Aorta (tissue), 5 donors: ENCODE measurements around the gene ATP5IF1. TPM values are rescaled to one million over a fixed set of nuclear protein-coding genes. Genes with fewer than 3 reads are reported as not detected.

Experiments used
- ATAC-seq: fragments of 200-7000 bp; cut with Tn5 transposase; one replicate; pipeline ENCODE4 v1.9.1; 2022; ENCODE audit warnings: moderate library complexity; ENCODE audit not compliant: low FRiP score
- DNase-seq, 2 donors: peaks; one replicate each; pipeline ENCODE4 v3.0.0-alpha.2; 2020
- H3K27ac ChIP-seq, 2 donors: one replicate each; pipeline ENCODE4 v1.5.1; 2013; ENCODE audit warnings: low read length in 2 of 2, mild to moderate bottlenecking in 2 of 2, moderate library complexity in 2 of 2, control low read depth in 1 of 2, inconsistent platforms in 1 of 2, low read depth in 1 of 2
- H3K27me3 ChIP-seq, 2 donors: one replicate each; pipeline ENCODE4 v1.6.1; 2013; ENCODE audit warnings: control low read depth in 1 of 2, low read length in 1 of 2, mild to moderate bottlenecking in 1 of 2, moderate library complexity in 1 of 2; ENCODE audit not compliant: insufficient read depth in 2 of 2, control insufficient read depth in 1 of 2
- H3K36me3 ChIP-seq, 2 donors: one replicate each; pipeline ENCODE4 v1.6.1; 2013; ENCODE audit warnings: control low read depth in 1 of 2, low read length in 1 of 2, mild to moderate bottlenecking in 1 of 2; ENCODE audit not compliant: insufficient read depth in 2 of 2, control insufficient read depth in 1 of 2
- H3K4me1 ChIP-seq, 2 donors: one replicate each; pipeline ENCODE4 v1.6.1; 2013; ENCODE audit warnings: low read length in 2 of 2, control low read depth in 1 of 2, mild to moderate bottlenecking in 1 of 2, moderate library complexity in 1 of 2; ENCODE audit not compliant: insufficient read depth in 2 of 2, control insufficient read depth in 1 of 2
- H3K4me3 ChIP-seq, 2 donors: one replicate each; pipeline ENCODE4 v1.5.1; 2013; ENCODE audit warnings: low read length in 2 of 2, control low read depth in 1 of 2, mild to moderate bottlenecking in 1 of 2
- H3K9me3 ChIP-seq: one replicate; pipeline ENCODE4 v1.6.1; 2013; ENCODE audit warnings: mild to moderate bottlenecking, low read length; ENCODE audit not compliant: control insufficient read depth
- WGBS, 2 donors: extraction: QIAGEN DNeasy Blood & Tissue Kit; methylation state at CpG; one replicate each; pipeline ENCODE4 v1.1.7; 2013; 5-methylcytosine and 5-hydroxymethylcytosine counted together
- intact Hi-C, 2 donors: fragments of 100-400 bp; cut with DNase I; formaldehyde crosslinking; loops; one replicate each; pipeline versions ENCODE4 v1.14.2 to v1.15.0; 2022
- polyA plus RNA-seq, 2 donors: library from polyadenylated mRNA; stranded (reverse); fragments of 200-250 nt; gene quantifications; one replicate each; pipeline ENCODE4 v1.2.3, GENCODE V29; 2013
- total RNA-seq, 2 donors: library from RNA; stranded (reverse); fragmentation: NEBNext Ultra II Directional; extraction: Animal tissue kit (Norgen Biotek cat#: 25700); gene quantifications; one replicate each; pipeline ENCODE4 v1.2.1, GENCODE V29; 2021
- donor health status: healthy with polysubstance abuse.
- donor health status: Bipolar disorder and iron deficiency.
- donor health status: DM: no; HTN: no; CAD: no.
- donor health status: DM: no; HTN: no; CAD: no.
- donor health status: DM: yes; HTN: yes; CAD: no.

Gene ATP5IF1
- total and polyA plus RNA-seq, 4 donors, result 56.3 to 391 (median 153) TPM

DNA sequence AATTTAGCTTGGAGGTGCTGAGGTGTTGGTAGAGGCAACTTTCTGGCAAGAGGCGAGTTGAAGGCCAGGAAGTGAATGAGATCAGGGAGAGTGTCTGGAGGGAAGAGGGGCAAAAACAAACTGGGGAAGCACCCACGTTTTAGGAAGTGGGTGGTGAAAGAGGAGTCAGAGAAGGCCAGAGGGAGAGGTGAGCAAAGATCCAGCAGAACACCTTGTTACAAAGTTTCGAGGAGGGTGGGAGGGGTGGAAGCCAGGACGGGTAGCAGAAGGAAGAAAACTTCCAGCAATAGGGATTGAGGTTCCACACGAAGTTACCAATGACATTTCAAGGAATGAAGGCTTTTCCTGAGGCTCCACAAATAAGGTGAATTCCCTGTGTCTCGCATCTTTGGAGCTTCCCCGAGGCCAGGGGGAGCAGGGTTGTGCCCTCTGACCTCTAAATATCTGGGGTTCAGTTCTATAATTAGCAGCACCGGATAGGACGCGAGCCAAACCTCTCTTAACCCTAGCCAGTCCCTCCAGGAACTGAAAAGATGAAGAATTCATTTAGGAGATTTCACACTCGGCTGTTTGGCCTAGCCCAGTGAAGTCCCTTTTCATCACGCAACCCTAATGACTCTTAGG lies 22.8 kb downstream of the ATP5IF1 start:
- H3K4me1 ChIP-seq, result no peaks in the 10 kb centered on the region
- WGBS, 2 donors, result 2 to 4% methylated on average over 12 of the region's 12 CpGs
- no peaks in the 10 kb centered on the region for H3K27me3 ChIP-seq
- H3K36me3 ChIP-seq, result no peaks in the 10 kb centered on the region
- no peaks in the 10 kb centered on the region for H3K9me3 ChIP-seq
- intact Hi-C loops, result no loop called here
- no peak overlapping the region for H3K27ac ChIP-seq
- ATAC-seq, result no peak
- no peak overlapping the region for H3K4me3 ChIP-seq
- no peak for DNase-seq

DNA sequence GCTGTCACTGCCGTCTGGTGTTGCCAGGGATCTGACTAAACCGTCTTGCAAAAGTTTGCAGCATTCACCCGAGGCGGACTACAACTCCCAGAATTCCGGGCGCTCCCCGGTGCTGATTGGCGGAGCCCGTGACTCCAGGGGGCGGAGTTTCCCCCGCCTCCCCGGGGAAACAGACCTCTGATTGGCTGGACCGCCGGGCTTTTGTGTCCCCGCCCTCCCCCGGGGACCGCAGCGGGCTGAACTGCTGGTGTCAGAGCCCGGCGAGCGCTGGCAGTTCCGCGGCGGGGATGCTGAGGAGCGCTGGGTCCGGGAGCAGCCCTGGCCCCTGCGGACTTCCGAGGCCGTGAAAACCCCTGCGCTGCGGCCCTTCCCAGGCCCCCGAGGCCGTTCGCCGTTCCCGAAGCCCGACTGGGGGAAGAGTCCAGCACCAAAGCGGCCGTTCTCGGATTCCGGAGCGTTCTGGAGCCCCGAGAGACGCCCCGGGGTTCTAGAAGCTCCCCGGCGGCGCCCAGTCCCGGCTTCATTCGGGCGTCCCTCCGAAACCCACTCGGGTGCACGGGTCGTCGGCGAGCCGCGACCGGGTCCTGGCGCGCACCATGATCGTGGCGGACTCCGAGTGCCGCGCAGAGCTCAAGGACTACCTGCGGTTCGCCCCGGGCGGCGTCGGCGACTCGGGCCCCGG lies 23.5 kb downstream of the ATP5IF1 start, which contains the start of gene SESN2:
SESN2 (plus strand) TSS at position 267 of the 682 bp plus-strand sequence; CDS start at position 597, 330 bp downstream.
- Histone ChIP-seq H3K9me3 (no peaks in the 10 kb centered on the region), H3K27ac (peak within 1 kb of the TSS; percentile 50 to 65), H3K4me1 (no peaks in the 10 kb centered on the region), H3K27me3 (no peaks in the 10 kb centered on the region), H3K36me3 (no peaks in the 10 kb centered on the region), H3K4me3 (peak within 1 kb of the TSS; percentile 64 to 96)
- DNase-seq (peak; percentile 100), ATAC-seq (peak; percentile 98)
- WGBS, 2 donors, result 0 to 1% methylated on average over 76 of the region's 76 CpGs
- intact Hi-C loops, result no loop called here

DNA sequence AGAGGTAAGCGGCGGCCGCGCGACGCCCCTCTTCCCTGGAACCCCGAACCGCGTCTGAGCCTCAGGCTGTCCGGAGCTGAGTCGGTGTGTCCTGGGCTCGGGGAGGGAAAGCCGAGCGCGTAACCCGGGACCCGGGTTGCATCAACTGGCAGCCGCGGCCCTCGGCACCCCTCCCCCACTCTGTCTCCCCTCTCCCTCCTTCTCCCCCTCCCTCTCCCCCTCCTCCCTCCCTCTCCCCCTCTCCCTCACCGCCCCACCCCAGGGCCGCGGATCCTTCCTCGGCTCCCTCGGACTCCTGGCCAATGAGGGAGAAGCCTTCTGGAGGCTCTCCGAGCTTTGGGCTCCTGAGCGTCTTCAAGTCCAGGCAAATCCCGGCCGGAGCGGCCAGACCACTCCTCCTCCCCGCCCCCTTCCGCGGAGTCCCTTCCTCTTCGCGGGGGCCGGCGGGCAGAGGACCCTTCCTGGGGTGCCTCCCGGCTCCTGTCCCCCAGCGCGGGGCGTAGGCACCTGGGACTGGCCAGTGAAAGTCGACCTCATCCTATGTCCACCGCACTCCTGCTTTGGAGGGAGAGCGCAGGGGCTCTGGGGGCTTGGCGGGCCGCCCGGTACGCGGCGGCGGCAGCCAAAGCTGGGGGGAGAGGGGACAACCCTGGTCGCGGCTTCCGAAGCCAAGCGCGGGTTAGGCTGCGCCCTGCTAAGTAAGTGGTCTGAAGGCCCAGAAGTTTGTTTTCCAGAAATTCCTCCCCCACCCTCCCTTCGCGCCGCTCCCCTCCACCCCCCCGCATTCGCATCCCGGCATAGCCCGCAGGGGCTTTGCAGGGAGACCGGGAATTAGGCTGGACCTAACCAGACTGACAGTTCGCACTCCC lies 24.2 kb downstream of the ATP5IF1 start:
- H3K9me3 ChIP-seq, result no peaks in the 10 kb centered on the region
- peak; percentile 90 to 92 for DNase-seq
- ATAC-seq, result peak; percentile 82
- peak overlapping the region in 1 of 2 donors; percentile 65 for H3K27ac ChIP-seq
- intact Hi-C loops, result loop anchor here (5.0 kb wide), 1 partner anchor 67 kb away; the partner anchor contains the start of gene MED18 (in 2 of the 2)
- WGBS, 2 donors, result 1% methylated on average over 48 to 66 of the region's 66 CpGs
- H3K4me3 ChIP-seq, result peak overlapping the region; percentile 64 to 96
- H3K27me3 ChIP-seq, result no peaks in the 10 kb centered on the region
- no peaks in the 10 kb centered on the region for H3K36me3 ChIP-seq
- no peaks in the 10 kb centered on the region for H3K4me1 ChIP-seq

DNA sequence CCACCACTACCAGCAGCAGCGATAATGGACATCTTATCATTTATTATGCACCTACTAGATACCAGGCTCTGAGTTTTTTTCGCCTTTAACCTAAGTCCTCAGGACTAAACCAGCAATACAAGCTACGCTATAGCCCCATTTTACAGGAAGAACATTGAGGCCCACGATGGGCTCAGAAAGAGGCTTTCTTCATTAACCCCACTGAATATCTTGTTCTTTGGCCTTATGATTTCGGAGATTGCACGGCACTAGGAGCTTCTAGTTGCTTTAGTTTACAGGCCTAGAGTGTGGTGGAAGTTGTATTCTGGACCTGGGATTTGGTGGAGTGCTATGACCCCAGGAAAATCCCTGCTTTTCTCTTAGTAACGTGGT lies 24.9 kb downstream of the ATP5IF1 start:
- Histone ChIP-seq H3K27me3 (no peaks in the 10 kb centered on the region), H3K4me1 (no peaks in the 10 kb centered on the region), H3K27ac (no peak overlapping the region), H3K4me3 (peak overlapping the region; percentile 64 to 96), H3K36me3 (no peaks in the 10 kb centered on the region), H3K9me3 (no peaks in the 10 kb centered on the region)
- ATAC-seq (no peak), DNase-seq (no peak)
- intact Hi-C loops, result loop anchor here (5.0 kb wide), 1 partner anchor 67 kb away; the partner anchor contains the start of gene MED18 (in 2 of the 2)
- WGBS, 2 donors, result 35 to 39% methylated on average over 7 of the region's 7 CpGs

DNA sequence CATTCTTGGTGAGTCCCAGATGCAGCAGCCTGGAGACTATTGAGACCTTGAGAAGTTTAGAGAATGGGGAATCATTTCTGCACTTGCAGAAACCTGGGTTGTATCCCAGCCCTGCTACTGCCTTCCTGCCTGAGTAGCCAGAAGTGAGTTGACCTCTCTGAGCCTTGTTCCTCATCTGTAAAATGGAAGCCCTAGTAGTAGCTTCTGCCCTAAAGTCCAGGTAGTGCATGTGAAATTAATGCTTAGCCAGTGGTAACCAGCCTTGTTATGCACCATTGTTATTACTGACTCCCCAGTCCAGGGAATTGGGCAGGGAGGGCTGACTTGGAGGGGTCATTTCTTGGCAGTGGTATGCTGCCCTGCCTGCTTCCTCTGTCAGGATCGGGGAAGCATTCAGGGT lies 29.0 kb downstream of the ATP5IF1 start:
- H3K4me3 ChIP-seq, result no peak overlapping the region
- intact Hi-C loops, result loop anchor here (5.0 kb wide), 1 partner anchor 62 kb away; the partner anchor contains the start of gene MED18 (in 2 of the 2)
- no peaks in the 10 kb centered on the region for H3K9me3 ChIP-seq
- H3K27ac ChIP-seq, result no peak overlapping the region
- ATAC-seq (no peak), DNase-seq (no peak)
- peaks cover 0 to 3% of the 10 kb centered on the region in 2 donors for H3K36me3 ChIP-seq
- no peaks in the 10 kb centered on the region for H3K27me3 ChIP-seq
- WGBS, 2 donors, result 92 to 100% methylated on average over 1 of the region's 1 CpG
- H3K4me1 ChIP-seq, result no peaks in the 10 kb centered on the region

DNA sequence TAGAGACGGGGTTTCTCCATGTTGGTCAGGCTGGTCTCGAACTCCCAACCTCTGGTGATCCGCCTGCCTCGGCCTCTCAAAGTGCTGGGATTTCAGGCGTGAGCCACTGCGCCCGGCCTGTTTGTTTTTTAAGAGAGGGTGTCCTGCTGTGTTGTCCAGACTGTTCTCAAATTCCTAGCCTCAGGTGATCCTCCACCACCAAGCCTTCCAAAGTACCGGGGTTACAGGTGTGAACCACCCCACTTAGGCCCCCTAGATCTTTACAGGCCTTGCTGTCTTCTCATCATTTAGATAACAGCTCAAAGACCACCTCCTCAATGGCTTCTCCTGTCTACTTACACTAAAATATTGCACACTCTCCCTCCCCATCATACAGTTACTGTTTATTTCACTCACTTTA lies 29.7 kb downstream of the ATP5IF1 start:
- H3K4me1 ChIP-seq, result no peaks in the 10 kb centered on the region
- intact Hi-C loops, result no loop called here
- DNase-seq (no peak), ATAC-seq (no peak)
- H3K4me3 ChIP-seq, result no peak overlapping the region
- H3K36me3 ChIP-seq, result peaks cover 0 to 3% of the 10 kb centered on the region in 2 donors
- WGBS, 2 donors, result 88 to 92% methylated on average over 8 of the region's 8 CpGs
- H3K27ac ChIP-seq, result no peak overlapping the region
- H3K27me3 ChIP-seq, result no peaks in the 10 kb centered on the region
- no peaks in the 10 kb centered on the region for H3K9me3 ChIP-seq

DNA sequence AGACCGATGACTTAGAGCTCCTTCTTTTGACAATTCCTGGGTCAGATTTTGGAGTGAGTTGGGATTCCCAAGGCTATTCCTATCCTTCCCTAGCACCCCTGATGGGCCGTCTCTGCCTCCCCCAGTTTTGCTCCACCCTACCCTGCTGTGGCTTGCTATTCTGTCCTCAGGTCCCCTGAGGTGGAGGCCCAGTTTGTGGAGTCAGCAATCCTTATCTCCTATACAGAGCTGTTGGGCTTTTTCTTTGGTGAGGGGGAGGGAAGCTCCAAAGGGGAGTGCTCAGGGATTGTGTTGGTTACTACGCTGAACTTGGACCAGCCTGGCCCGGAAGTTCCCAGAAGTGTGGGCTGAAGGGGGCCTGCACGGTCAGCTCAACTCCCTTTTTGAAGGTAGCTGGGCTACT lies 31.0 kb downstream of the ATP5IF1 start:
- DNase-seq, result no peak
- Histone ChIP-seq H3K36me3 (peaks cover 0 to 3% of the 10 kb centered on the region in 2 donors), H3K4me1 (no peaks in the 10 kb centered on the region), H3K27ac (no peak overlapping the region), H3K27me3 (no peaks in the 10 kb centered on the region), H3K4me3 (no peak overlapping the region), H3K9me3 (no peaks in the 10 kb centered on the region)
- no peak for ATAC-seq
- intact Hi-C loops, result no loop called here
- 33 to 41% methylated on average over 5 of the region's 5 CpGs for WGBS, 2 donors

DNA sequence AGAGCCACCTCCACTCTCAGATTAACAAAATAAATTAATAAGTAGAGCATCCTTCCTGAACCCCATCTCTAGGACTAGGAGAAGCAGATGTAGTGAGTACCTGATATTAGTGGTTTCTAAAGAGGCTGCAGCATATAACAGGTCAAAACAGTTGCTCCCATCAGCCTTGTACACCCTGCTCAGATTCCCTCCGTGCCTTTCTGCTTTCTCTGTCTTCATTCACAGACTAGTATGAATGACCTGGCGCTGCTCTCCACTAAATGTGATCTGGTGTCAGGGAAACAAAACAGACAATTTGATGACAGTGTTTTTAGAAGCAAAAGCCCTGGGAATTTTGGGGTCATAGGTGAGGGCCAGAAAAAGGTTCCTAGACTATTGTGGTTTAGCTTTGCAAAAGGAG lies 31.7 kb downstream of the ATP5IF1 start:
- no peak overlapping the region for H3K4me3 ChIP-seq
- no peaks in the 10 kb centered on the region for H3K4me1 ChIP-seq
- DNase-seq (no peak), ATAC-seq (no peak)
- intact Hi-C loops, result no loop called here
- no peaks in the 10 kb centered on the region for H3K27me3 ChIP-seq
- no peak overlapping the region for H3K27ac ChIP-seq
- no peaks in the 10 kb centered on the region for H3K9me3 ChIP-seq
- 87% methylated on average over 2 of the region's 2 CpGs for WGBS, 2 donors
- peaks cover 3% of the 10 kb centered on the region in 2 donors for H3K36me3 ChIP-seq
